NCI-H187 (cell line): ENCODE results near the gene BEGAIN.

Source experiments
- DNase-seq, 2 experiments: peaks; one replicate each; lab custom pipeline; 2025; lab: John Stamatoyannopoulos, UW

BEGAIN gene

GRCh38 chr14:100549834-100550625, 37.2 kb downstream of the BEGAIN start:
- DNase-seq = no peak

- no peak for DNase-seq
Observed at GRCh38 chr14:100548939-100549338, 38.3 kb downstream of the BEGAIN start.

- no peak for DNase-seq
Observed at GRCh38 chr14:100548295-100548655, 38.9 kb downstream of the BEGAIN start.

GRCh38 chr14:100547633-100548294, 39.5 kb downstream of the BEGAIN start:
- DNase-seq = no peak

- no peak for DNase-seq
Observed at GRCh38 chr14:100546051-100546443, 41.2 kb downstream of the BEGAIN start.

GRCh38 chr14:100545359-100545758, 41.9 kb downstream of the BEGAIN start:
- DNase-seq = no peak

- no peak for DNase-seq
Observed at GRCh38 chr14:100544506-100545141, 42.6 kb downstream of the BEGAIN start.

- no peak for DNase-seq
Observed at GRCh38 chr14:100543471-100544455, 43.5 kb downstream of the BEGAIN start.

- DNase-seq = no peak
Observed at GRCh38 chr14:100542619-100543205, 44.5 kb downstream of the BEGAIN start.

GRCh38 chr14:100541621-100542560, 45.3 kb downstream of the BEGAIN start:
- no peak for DNase-seq

- DNase-seq = no peak
Observed at GRCh38 chr14:100540926-100541620, 46.1 kb downstream of the BEGAIN start.

- DNase-seq = no peak
Observed at GRCh38 chr14:100540141-100540925, 46.9 kb downstream of the BEGAIN start.

- no peak for DNase-seq
Observed at GRCh38 chr14:100539766-100540140, 47.5 kb downstream of the BEGAIN start.

GRCh38 chr14:100539003-100539660, 48.1 kb downstream of the BEGAIN start:
- no peak for DNase-seq

GRCh38 chr14:100538351-100539002, 48.7 kb downstream of the BEGAIN start:
- no peak for DNase-seq

- DNase-seq = no peak
Observed at GRCh38 chr14:100537446-100538350, 49.5 kb downstream of the BEGAIN start.
